Prostate gland (tissue), 2 donors: ENCODE data around the gene AGAP9.
"Not testable (repeated sequence)": the region's sequence is repeated elsewhere in the genome, so short reads cannot be mapped to it uniquely, and the experiment has no call there.

Source experiments
- CTCF ChIP-seq, 4 experiments: fragments of 200-600 bp in 2 of 4; fragments of 450-650 bp in 2 of 4; sonication (generic) in 2 of 4; IDR thresholded peaks; 1 replicate in 3 of 4; 2 replicates in 1 of 4; pipeline ENCODE4 v1.5.1; 2016 to 2019; ENCODE audit warnings: antibody characterized with exemption in 4 of 4, mild to moderate bottlenecking in 2 of 4, moderate library complexity in 2 of 4
- POLR2A ChIP-seq: fragments of 450-650 bp; IDR thresholded peaks from one replicate; pipeline ENCODE4 v1.6.1; 2016; ENCODE audit warnings: antibody characterized with exemption, mild to moderate bottlenecking
- POLR2AphosphoS5 ChIP-seq: sonication (generic); formaldehyde crosslinking; IDR thresholded peaks from one replicate; pipeline ENCODE4 v1.6.1; 2017; ENCODE audit warnings: antibody characterized with exemption

GRCh38 chr10:47481182-47481766, 42.2 kb downstream of the AGAP9 start:
- not testable (repeated sequence) for TF ChIP-seq CTCF (IDR thresholded peaks at IDR 0.05); POLR2A; POLR2AphosphoS5
